ENCODE measurements around the gene ABI2. TPM values are rescaled to one million over a fixed set of nuclear protein-coding genes. Genes with fewer than 3 reads are reported as not detected.
"Not testable (repeated sequence)": the region's sequence is repeated elsewhere in the genome, so short reads cannot be mapped to it uniquely, and the experiment has no call there.

ABI2 gene
- total and polyA plus RNA-seq, 8 donors, result 6.1 to 151 (median 14.4) TPM

GRCh38 chr2:203383038-203383437 lies 54.8 kb downstream of the ABI2 start:
- no peaks in the 10 kb centered on the region for H3K27me3 ChIP-seq
- 73 to 94% (median 84%) methylated on average over 1 of the region's 1 CpG for WGBS, 5 donors
- peaks cover 0 to 6% (median 0%) of the 10 kb centered on the region in 4 donors for H3K36me3 ChIP-seq
- no peaks in the 10 kb centered on the region for H3K9me3 ChIP-seq
- no peak for TF ChIP-seq POLR2AphosphoS5 (IDR thresholded peaks at IDR 0.05)
- no peak for TF ChIP-seq CTCF (IDR thresholded peaks at IDR 0.05)
- no peak for TF ChIP-seq POLR2A (IDR thresholded peaks at IDR 0.05)
- TF ChIP-seq EP300 (IDR thresholded peaks at IDR 0.05), result no peak
- intact Hi-C loops (cut with DNase I; ENCODE audit: low total_unique reads), result no loop called here
- H3K4me3 ChIP-seq, result no peak overlapping the region
- H3K27ac ChIP-seq, result no peak overlapping the region
- DNase-seq, result no peak
- no peaks in the 10 kb centered on the region for H3K4me1 ChIP-seq

DNA sequence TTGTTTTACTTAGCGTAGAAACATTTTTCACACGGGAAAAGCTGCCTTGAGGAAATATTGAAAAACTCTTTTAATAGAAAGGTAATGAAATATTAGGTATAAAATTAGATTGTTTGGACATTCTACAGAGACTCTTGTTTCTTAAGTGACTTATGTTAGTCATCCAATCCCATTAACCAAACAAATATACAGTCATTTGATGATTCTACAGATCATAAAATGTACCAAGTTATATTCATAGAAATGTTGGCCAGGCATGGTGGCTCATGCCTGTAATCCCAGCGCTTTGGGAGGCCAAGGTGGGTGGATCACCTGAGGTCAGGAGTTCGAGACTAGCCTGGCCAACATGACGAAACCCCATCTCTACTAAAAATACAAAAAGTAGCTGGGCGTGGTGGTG lies 60.0 kb downstream of the ABI2 start:
- peaks cover 0 to 10% (median 8%) of the 10 kb centered on the region in 4 donors for H3K36me3 ChIP-seq
- H3K27ac ChIP-seq; intact Hi-C loops (cut with DNase I; ENCODE audit: low total_unique reads); DNase-seq; H3K27me3 ChIP-seq; H3K4me3 ChIP-seq; H3K9me3 ChIP-seq; H3K4me1 ChIP-seq: not testable (repeated sequence)
- WGBS, 5 donors, result 87 to 98% (median 94%) methylated on average over 6 of the region's 6 CpGs

DNA sequence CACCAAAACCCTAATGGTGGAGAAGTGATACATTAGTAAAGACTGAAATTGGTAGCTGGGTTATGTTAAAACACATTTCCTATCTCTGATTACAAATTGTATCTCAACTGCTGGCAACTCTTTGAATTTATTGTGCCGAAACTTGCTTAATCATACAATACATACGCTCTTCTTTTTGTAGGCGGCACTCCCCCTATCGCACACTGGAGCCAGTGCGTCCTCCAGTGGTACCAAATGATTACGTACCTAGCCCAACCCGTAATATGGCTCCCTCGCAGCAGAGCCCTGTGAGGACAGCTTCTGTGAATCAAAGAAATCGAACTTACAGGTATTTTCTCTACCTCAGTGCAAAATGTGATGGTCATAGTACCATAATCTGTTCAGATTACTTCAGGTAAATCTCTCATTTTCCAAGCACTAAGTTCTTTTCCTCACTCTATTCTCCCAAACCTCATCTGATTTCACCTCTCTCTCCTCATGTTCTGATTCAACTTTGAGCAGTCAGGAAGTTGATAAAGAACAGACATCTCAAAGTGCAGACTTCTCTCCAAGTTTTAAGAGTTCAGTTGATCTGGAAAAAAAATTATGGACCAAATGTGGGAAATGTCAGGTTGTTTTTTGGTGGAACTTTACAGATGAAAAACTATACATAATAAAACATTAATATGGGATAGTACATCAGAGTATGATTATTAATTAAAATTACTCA lies 66.5 kb downstream of the ABI2 start:
- intact Hi-C loops (cut with DNase I; ENCODE audit: low total_unique reads), result no loop called here
- H3K4me1 ChIP-seq, result peaks cover 0 to 6% (median 0%) of the 10 kb centered on the region in 4 donors
- H3K27me3 ChIP-seq, result no peaks in the 10 kb centered on the region
- TF ChIP-seq POLR2A (IDR thresholded peaks at IDR 0.05), result no peak
- no peak for TF ChIP-seq CTCF (IDR thresholded peaks at IDR 0.05)
- TF ChIP-seq EP300 (IDR thresholded peaks at IDR 0.05), result no peak
- TF ChIP-seq POLR2AphosphoS5 (IDR thresholded peaks at IDR 0.05), result no peak
- H3K36me3 ChIP-seq, result peaks cover 0 to 32% (median 20%) of the 10 kb centered on the region in 4 donors
- WGBS, 5 donors, result 91 to 97% (median 96%) methylated on average over 9 of the region's 9 CpGs
- H3K27ac ChIP-seq, result no peak overlapping the region
- no peak overlapping the region for H3K4me3 ChIP-seq
- peak in 1 of 2 donors; percentile 5 for DNase-seq
- no peaks in the 10 kb centered on the region for H3K9me3 ChIP-seq

- H3K27ac ChIP-seq, result no peak overlapping the region
- no peak for DNase-seq
- H3K4me3 ChIP-seq, result no peak overlapping the region
- WGBS, 5 donors, result 85 to 98% (median 95%) methylated on average over 2 of the region's 2 CpGs
- no peaks in the 10 kb centered on the region for H3K27me3 ChIP-seq
- no peak for TF ChIP-seq CTCF (IDR thresholded peaks at IDR 0.05)
- TF ChIP-seq POLR2A (IDR thresholded peaks at IDR 0.05), result no peak
- no peak for TF ChIP-seq EP300 (IDR thresholded peaks at IDR 0.05)
- no peak for TF ChIP-seq POLR2AphosphoS5 (IDR thresholded peaks at IDR 0.05)
- intact Hi-C loops (cut with DNase I; ENCODE audit: low total_unique reads), result no loop called here
- H3K9me3 ChIP-seq, result no peaks in the 10 kb centered on the region
- peaks cover 0 to 32% (median 20%) of the 10 kb centered on the region in 4 donors for H3K36me3 ChIP-seq
- H3K4me1 ChIP-seq, result peaks cover 0 to 6% (median 0%) of the 10 kb centered on the region in 4 donors
Measured at GRCh38 chr2:203395858-203396257, 67.7 kb downstream of the ABI2 start.

DNA sequence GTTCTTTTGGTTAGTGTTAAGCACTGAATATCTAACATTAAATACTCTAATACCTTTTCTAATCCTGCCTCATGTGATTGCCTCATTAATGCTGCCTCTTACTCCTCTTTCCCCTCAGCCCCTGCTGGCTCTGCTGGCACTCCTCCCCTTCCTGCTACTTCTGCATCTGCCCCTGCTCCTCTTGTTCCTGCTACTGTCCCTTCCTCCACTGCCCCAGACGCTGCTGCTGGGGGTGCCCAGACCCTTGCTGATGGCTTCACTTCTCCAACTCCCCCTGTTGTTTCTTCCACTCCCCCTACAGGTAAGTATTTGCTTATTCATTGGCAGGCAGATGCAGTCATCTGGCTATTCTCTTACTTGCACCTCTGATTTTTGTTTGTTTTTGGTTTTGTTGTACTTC lies 68.5 kb downstream of the ABI2 start:
- intact Hi-C loops (cut with DNase I; ENCODE audit: low total_unique reads), result no loop called here
- 41 to 65% (median 60%) methylated on average over 1 of the region's 1 CpG for WGBS, 5 donors
- no peaks in the 10 kb centered on the region for H3K9me3 ChIP-seq

More for the DNA sequence above, 68.5 kb downstream of the ABI2 start:
- Histone ChIP-seq H3K36me3 (peaks cover 0 to 32% (median 20%) of the 10 kb centered on the region in 4 donors), H3K27ac (no peak overlapping the region), H3K4me3 (no peak overlapping the region), H3K27me3 (no peaks in the 10 kb centered on the region), H3K4me1 (peaks cover 0 to 6% (median under 1%) of the 10 kb centered on the region in 4 donors)
- TF ChIP-seq POLR2AphosphoS5 (IDR thresholded peaks at IDR 0.05) (no peak), POLR2A (IDR thresholded peaks at IDR 0.05) (no peak), CTCF (IDR thresholded peaks at IDR 0.05) (no peak), EP300 (IDR thresholded peaks at IDR 0.05) (no peak)
- peak in 1 of 2 donors; percentile 5 for DNase-seq
